HCT116 (cell line): ENCODE data around the gene AKAP8. TPM values are rescaled to one million over a fixed set of nuclear protein-coding genes. Genes with fewer than 3 reads are reported as not detected.

Experiments
- ATAC-seq: fragments of 200-7000 bp; cut with Tn5 transposase; 2 replicates; pipeline ENCODE4 v1.9.1; 2020; ENCODE audit warnings: mild to moderate bottlenecking, moderate library complexity
- BruUV-seq: library from RNA; stranded (reverse); fragments of 400-500 nt; replicated peaks from 2 replicates; lab custom pipeline; 2021; lab: Mats Ljungman, UMichigan
- CTCF ChIA-PET: fragments of 300-600 bp; sonication (Branson Sonifier 250); formaldehyde crosslinking; loops from one replicate; lab custom pipeline; 2021; ENCODE audit warnings: antibody characterized with exemption; lab: Charles Lee
- POLR2A ChIA-PET: fragments of 300-600, 350-600 bp; sonication (Branson Sonifier 250); formaldehyde crosslinking; loops from one replicate; lab custom pipeline; 2021; ENCODE audit warnings: antibody characterized with exemption; lab: Charles Lee
- RAD21 ChIA-PET, 2 experiments: fragments of 300-600 bp; sonication (Branson Sonifier 250); formaldehyde crosslinking; loops; one replicate each; lab custom pipeline; 2023; ENCODE audit warnings: low total read pairs in 2 of 2; ENCODE audit not compliant: uncharacterized antibody in 2 of 2, unreplicated experiment in 2 of 2, low non-redundant PET in 1 of 2; lab: Charles Lee
- DNase-seq: peaks from one replicate; pipeline ENCODE4 v3.0.0-alpha.2; 2010; ENCODE audit warnings: low read depth, low spot score
- H2AFZ ChIP-seq: fragments of 200-600 bp; shearing (Covaris generic), sonication (generic); 2 replicates; pipeline ENCODE4 v1.6.1; 2017; ENCODE audit warnings: low read depth, mixed run types, mixed read lengths, antibody characterized with exemption, low read length; ENCODE audit not compliant: poor library complexity, severe bottlenecking
- H3K27ac ChIP-seq: 2 replicates; pipeline ENCODE4 v1.5.1; 2012; ENCODE audit warnings: low read depth, low read length
- H3K27me3 ChIP-seq: fragments of 200-600 bp; sonication (generic); 2 replicates; pipeline ENCODE4 v1.6.1; 2016; ENCODE audit warnings: mixed run types, low read length, mixed read lengths; ENCODE audit not compliant: insufficient read depth
- H3K36me3 ChIP-seq, 2 experiments: fragments of 200-500 bp in 1 of 2; fragments of 200-600 bp in 1 of 2; sonication (Bioruptor generic) in 1 of 2; sonication (generic) in 1 of 2; 2 replicates each; pipeline versions ENCODE4 v1.5.1 to v1.6.1; 2014 to 2016; ENCODE audit warnings: low read length in 2 of 2, inconsistent platforms in 1 of 2, mixed read lengths in 1 of 2, mixed run types in 1 of 2; ENCODE audit not compliant: insufficient read depth in 2 of 2, control insufficient read depth in 1 of 2
- H3K4me1 ChIP-seq, 2 experiments: fragments of 200-600 bp in 1 of 2; sonication (generic) in 1 of 2; 2 replicates each; pipeline versions ENCODE4 v1.5.1 to v1.6.1; 2012 to 2017; ENCODE audit warnings: low read length in 2 of 2, inconsistent platforms in 1 of 2, mild to moderate bottlenecking in 1 of 2, mixed read lengths in 1 of 2, mixed run types in 1 of 2, moderate library complexity in 1 of 2; ENCODE audit not compliant: insufficient read depth in 2 of 2, control insufficient read depth in 1 of 2
- H3K4me2 ChIP-seq: fragments of 200-600 bp; sonication (generic); 2 replicates; pipeline ENCODE4 v1.6.1; 2017; ENCODE audit warnings: mixed run types, low read length, mixed read lengths
- H3K4me3 ChIP-seq, 2 experiments: fragments of 200-600 bp in 1 of 2; sonication (generic) in 1 of 2; replicated peaks in 1 of 2; 2 replicates each; pipeline ENCODE4 v1.5.1; 2011 to 2016; ENCODE audit warnings: low read length in 2 of 2, control low read depth in 1 of 2, low read depth in 1 of 2, mild to moderate bottlenecking in 1 of 2, mixed read lengths in 1 of 2, mixed run types in 1 of 2
- H3K79me2 ChIP-seq: fragments of 200-600 bp; sonication (generic); 2 replicates; pipeline ENCODE4 v1.6.1; 2017; ENCODE audit warnings: mild to moderate bottlenecking, mixed run types, low read length, moderate library complexity, mixed read lengths; ENCODE audit not compliant: insufficient read depth
- H3K9ac ChIP-seq: fragments of 200-600 bp; sonication (generic); 2 replicates; pipeline ENCODE4 v1.6.1; 2016; ENCODE audit warnings: low read length, mixed read lengths
- H3K9me2 ChIP-seq: fragments of 200-600 bp; sonication (generic), shearing (Covaris generic); 2 replicates; pipeline ENCODE4 v1.6.1; 2017; ENCODE audit warnings: mixed run types, mild to moderate bottlenecking, moderate library complexity; ENCODE audit not compliant: insufficient read depth
- H3K9me3 ChIP-seq, 2 experiments: fragments of 200-500 bp in 1 of 2; fragments of 200-600 bp in 1 of 2; sonication (Bioruptor generic) in 1 of 2; sonication (generic) in 1 of 2; 2 replicates each; pipeline ENCODE4 v1.6.1; 2014 to 2017; ENCODE audit warnings: low read length in 2 of 2, mixed read lengths in 2 of 2, inconsistent platforms in 1 of 2, low read depth in 1 of 2, mild to moderate bottlenecking in 1 of 2, mixed run types in 1 of 2, moderate library complexity in 1 of 2; ENCODE audit not compliant: control insufficient read depth in 1 of 2, insufficient read depth in 1 of 2
- H4K20me1 ChIP-seq: fragments of 200-600 bp; sonication (generic), shearing (Covaris generic); 2 replicates; pipeline ENCODE4 v1.6.1; 2017; ENCODE audit warnings: mixed run types, mild to moderate bottlenecking, moderate library complexity; ENCODE audit not compliant: insufficient read depth
- CTCF ChIP-seq, 3 experiments: fragments of 200-600 bp in 1 of 3; sonication (generic) in 1 of 3; IDR thresholded peaks in 2 of 3; conservative IDR thresholded peaks in 1 of 3; 2 replicates each; pipeline ENCODE4 v1.5.1; 2012 to 2017; ENCODE audit warnings: low read depth in 2 of 3, low read length in 2 of 3, antibody characterized with exemption in 1 of 3, borderline replicate concordance in 1 of 3, control low read depth in 1 of 3, mild to moderate bottlenecking in 1 of 3, mixed read lengths in 1 of 3, mixed run types in 1 of 3, moderate library complexity in 1 of 3; ENCODE audit not compliant: insufficient read depth in 1 of 3
- EZH2phosphoT487 ChIP-seq: fragments of 200-600 bp; IDR thresholded peaks from 2 replicates; pipeline ENCODE4 v1.6.1; 2018; ENCODE audit warnings: antibody characterized with exemption, borderline replicate concordance
- POLR2AphosphoS5 ChIP-seq: IDR thresholded peaks from 2 replicates; pipeline ENCODE4 v1.6.1; 2011; ENCODE audit warnings: mild to moderate bottlenecking, low read depth, low read length, moderate library complexity
- TCF7L2 ChIP-seq: IDR thresholded peaks from 2 replicates; pipeline ENCODE4 v1.7.0; 2011; ENCODE audit warnings: borderline replicate concordance, inconsistent platforms; ENCODE audit not compliant: insufficient read depth, insufficient read length; ENCODE audit errors: extremely low read depth
- ZFX ChIP-seq: fragments of 450-650 bp; IDR thresholded peaks from 2 replicates; pipeline ENCODE4 v1.6.1; 2017
- intact Hi-C: fragments of 100-400 bp; cut with micrococcal nuclease; formaldehyde crosslinking; loops from 2 replicates; pipeline ENCODE4 v1.10.0; 2022
- total RNA-seq: library from RNA; stranded (reverse); gene quantifications from one replicate; pipeline ENCODE4 v1.2.1, GENCODE V29; 2021; ENCODE audit not compliant: unreplicated experiment
- TF ChIP-seq, protein P1 (sequence below): IDR thresholded peaks from 2 replicates; pipeline ENCODE4 v1.6.1; 2012; ENCODE audit warnings: low read depth

Gene AKAP8
- total RNA-seq, 1 experiment from 2014 or later, result 50.6 TPM

DNA sequence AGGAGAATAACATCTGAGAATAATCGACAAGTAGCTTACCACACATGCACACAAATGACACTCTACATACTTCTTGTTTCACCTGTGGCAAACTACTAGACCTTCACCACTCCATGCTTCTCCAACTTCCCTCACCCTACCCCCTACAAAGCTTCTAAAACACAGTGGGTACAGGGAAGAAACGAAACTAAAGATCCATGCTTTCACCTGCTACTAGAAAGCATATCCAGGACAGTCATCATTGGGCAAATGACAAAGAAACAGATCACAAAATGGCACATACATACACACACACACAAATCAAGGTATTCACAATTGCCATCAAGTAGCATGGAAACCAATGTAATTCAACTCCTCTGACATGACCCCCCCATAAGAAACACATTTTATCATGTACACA lies 57.8 kb downstream of the AKAP8 start:
- H3K4me3 ChIP-seq, result no peak overlapping the region
- H3K36me3 ChIP-seq, result no peaks in the 10 kb centered on the region
- no peak overlapping the region for H3K9ac ChIP-seq
- ChIA-PET POLR2A (interaction anchor here (0.7 kb wide), 1 partner anchor 20 kb away, joined by 3 read pairs; no protein-coding TSS in a partner anchor), CTCF (interaction anchor here (1.4 kb wide), 1 partner anchor 21 kb away, joined by 5 read pairs; no protein-coding TSS in a partner anchor), RAD21 (no interaction called here)
- BruUV-seq, result no TSS peak
- no peak for DNase-seq
- H3K9me2 ChIP-seq, result no peaks in the 10 kb centered on the region
- intact Hi-C loops, result loop anchor here (1.0 to 2.0 kb wide), 2 partner anchors 21 to 27 kb away; no protein-coding TSS in a partner anchor
- TF ChIP-seq ZFX (no peak), POLR2AphosphoS5 (no peak), TCF7L2 (no peak), EZH2phosphoT487 (no peak), CTCF (IDR thresholded peaks at IDR 0.05 in 2 of 3, conservative IDR thresholded peaks at IDR 0.05 in 1 of 3; ENCODE audit: borderline replicate concordance in 1 of 3, insufficient read depth in 1 of 3, low read depth in 2 of 3, low read length in 2 of 3) (no peak)
- TF ChIP-seq, protein P1, sequence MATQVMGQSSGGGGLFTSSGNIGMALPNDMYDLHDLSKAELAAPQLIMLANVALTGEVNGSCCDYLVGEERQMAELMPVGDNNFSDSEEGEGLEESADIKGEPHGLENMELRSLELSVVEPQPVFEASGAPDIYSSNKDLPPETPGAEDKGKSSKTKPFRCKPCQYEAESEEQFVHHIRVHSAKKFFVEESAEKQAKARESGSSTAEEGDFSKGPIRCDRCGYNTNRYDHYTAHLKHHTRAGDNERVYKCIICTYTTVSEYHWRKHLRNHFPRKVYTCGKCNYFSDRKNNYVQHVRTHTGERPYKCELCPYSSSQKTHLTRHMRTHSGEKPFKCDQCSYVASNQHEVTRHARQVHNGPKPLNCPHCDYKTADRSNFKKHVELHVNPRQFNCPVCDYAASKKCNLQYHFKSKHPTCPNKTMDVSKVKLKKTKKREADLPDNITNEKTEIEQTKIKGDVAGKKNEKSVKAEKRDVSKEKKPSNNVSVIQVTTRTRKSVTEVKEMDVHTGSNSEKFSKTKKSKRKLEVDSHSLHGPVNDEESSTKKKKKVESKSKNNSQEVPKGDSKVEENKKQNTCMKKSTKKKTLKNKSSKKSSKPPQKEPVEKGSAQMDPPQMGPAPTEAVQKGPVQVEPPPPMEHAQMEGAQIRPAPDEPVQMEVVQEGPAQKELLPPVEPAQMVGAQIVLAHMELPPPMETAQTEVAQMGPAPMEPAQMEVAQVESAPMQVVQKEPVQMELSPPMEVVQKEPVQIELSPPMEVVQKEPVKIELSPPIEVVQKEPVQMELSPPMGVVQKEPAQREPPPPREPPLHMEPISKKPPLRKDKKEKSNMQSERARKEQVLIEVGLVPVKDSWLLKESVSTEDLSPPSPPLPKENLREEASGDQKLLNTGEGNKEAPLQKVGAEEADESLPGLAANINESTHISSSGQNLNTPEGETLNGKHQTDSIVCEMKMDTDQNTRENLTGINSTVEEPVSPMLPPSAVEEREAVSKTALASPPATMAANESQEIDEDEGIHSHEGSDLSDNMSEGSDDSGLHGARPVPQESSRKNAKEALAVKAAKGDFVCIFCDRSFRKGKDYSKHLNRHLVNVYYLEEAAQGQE, result no peak
- H4K20me1 ChIP-seq, result peaks cover 20% of the 10 kb centered on the region
- no peaks in the 10 kb centered on the region for H3K9me3 ChIP-seq
- H3K4me1 ChIP-seq, result no peaks in the 10 kb centered on the region; a peak in 1 of 4 replicates
- no peak overlapping the region for H3K27ac ChIP-seq
- H3K27me3 ChIP-seq, result no peaks in the 10 kb centered on the region
- H3K79me2 ChIP-seq, result peaks cover 97% of the 10 kb centered on the region
- no peak overlapping the region for H3K4me2 ChIP-seq
- ATAC-seq, result no peak
- no peak overlapping the region for H2AFZ ChIP-seq
